ENCODE measurements around the gene MRPL38.
"Not testable (repeated sequence)": the region's sequence is repeated elsewhere in the genome, so short reads cannot be mapped to it uniquely, and the experiment has no call there.

The MRPL38 gene

GRCh38 chr17:75875182-75875939, 29.3 kb downstream of the MRPL38 start:
- peaks cover 23% of the 10 kb centered on the region for H3K4me1 ChIP-seq (ENCODE audit: control insufficient read depth, insufficient read depth, low read length, poor library complexity, severe bottlenecking)
- WGBS, 2 experiments (ENCODE audit: insufficient coverage in 2 of 2): 81 to 84% methylated on average over 11 to 12 of the region's 18 CpGs
- H3K36me3 ChIP-seq (ENCODE audit: control insufficient read depth, insufficient read depth, low read length): peaks cover 14% of the 10 kb centered on the region
- no peaks in the 10 kb centered on the region for H3K9me3 ChIP-seq (ENCODE audit: control insufficient read depth, low read length)
- H3K4me3 ChIP-seq (ENCODE audit: extremely low read depth, insufficient read depth, low read length, poor library complexity, severe bottlenecking): no peak overlapping the region
- no peak overlapping the region for H3K27ac ChIP-seq (ENCODE audit: low read depth, low read length, severe bottlenecking)

- peaks cover 25% of the 10 kb centered on the region for H3K4me1 ChIP-seq (ENCODE audit: control insufficient read depth, insufficient read depth, low read length, poor library complexity, severe bottlenecking)
- H3K36me3 ChIP-seq (ENCODE audit: control insufficient read depth, insufficient read depth, low read length): peaks cover 14% of the 10 kb centered on the region
- H3K4me3 ChIP-seq (ENCODE audit: extremely low read depth, insufficient read depth, low read length, poor library complexity, severe bottlenecking): no peak overlapping the region
- no peaks in the 10 kb centered on the region for H3K9me3 ChIP-seq (ENCODE audit: control insufficient read depth, low read length)
- 94 to 95% methylated on average over 28 to 32 of the region's 38 CpGs for WGBS, 2 experiments (ENCODE audit: insufficient coverage in 2 of 2)
- H3K27ac ChIP-seq (ENCODE audit: low read depth, low read length, severe bottlenecking): no peak overlapping the region
Measured at GRCh38 chr17:75874323-75875181, 30.1 kb downstream of the MRPL38 start.

DNA sequence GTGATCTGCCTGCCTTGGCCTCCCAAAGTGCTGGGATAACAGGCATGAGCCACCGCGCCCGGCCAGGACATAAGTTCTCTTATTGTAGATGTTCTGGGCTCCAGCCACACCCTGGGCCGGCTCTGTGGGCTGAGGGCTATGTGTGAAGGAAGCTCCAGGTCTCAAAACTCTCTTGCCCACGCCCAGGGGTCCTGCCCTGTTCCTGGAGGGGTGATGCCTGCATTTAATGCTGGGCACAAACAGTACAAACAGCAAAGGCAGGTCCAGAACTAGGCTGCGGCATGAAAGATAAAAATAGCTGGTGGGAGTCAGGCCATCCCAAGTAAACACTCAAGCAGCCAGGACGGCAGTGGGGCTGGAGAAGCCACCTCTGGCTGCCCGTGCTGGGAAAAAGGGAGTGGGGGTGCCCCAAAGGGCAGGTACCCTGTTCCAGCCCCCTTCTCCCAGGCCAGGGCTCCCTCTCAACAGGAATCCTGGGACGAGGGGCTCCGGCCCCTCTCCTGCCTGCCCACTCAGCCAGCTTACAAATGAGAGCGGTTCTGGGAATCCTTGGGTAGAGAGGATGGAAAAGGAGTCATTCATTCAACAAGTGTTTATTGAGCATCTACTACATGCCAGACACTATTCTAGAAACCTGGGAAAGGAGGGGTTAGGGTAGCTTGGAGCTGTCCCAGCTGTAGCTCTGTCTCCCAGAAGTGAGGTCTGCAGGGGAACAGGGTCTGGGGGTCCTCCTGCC, 30.9 kb downstream of the MRPL38 start:
- Histone ChIP-seq H3K27ac (ENCODE audit: low read depth, low read length, severe bottlenecking) (no peak overlapping the region), H3K9me3 (ENCODE audit: control insufficient read depth, low read length) (no peaks in the 10 kb centered on the region), H3K4me1 (ENCODE audit: control insufficient read depth, insufficient read depth, low read length, poor library complexity, severe bottlenecking) (peaks cover 29% of the 10 kb centered on the region), H3K36me3 (ENCODE audit: control insufficient read depth, insufficient read depth, low read length) (peaks cover 14% of the 10 kb centered on the region), H3K4me3 (ENCODE audit: extremely low read depth, insufficient read depth, low read length, poor library complexity, severe bottlenecking) (no peak overlapping the region)
- 93 to 96% methylated on average over 6 to 8 of the region's 11 CpGs for WGBS, 2 experiments (ENCODE audit: insufficient coverage in 2 of 2)

- no peaks in the 10 kb centered on the region for H3K9me3 ChIP-seq (ENCODE audit: control insufficient read depth, low read length)
- 81 to 83% methylated on average over 9 to 13 of the region's 13 CpGs for WGBS, 2 experiments (ENCODE audit: insufficient coverage in 2 of 2)
- peaks cover 29% of the 10 kb centered on the region for H3K4me1 ChIP-seq (ENCODE audit: control insufficient read depth, insufficient read depth, low read length, poor library complexity, severe bottlenecking)
- no peak overlapping the region for H3K4me3 ChIP-seq (ENCODE audit: extremely low read depth, insufficient read depth, low read length, poor library complexity, severe bottlenecking)
- H3K27ac ChIP-seq (ENCODE audit: low read depth, low read length, severe bottlenecking): peak overlapping the region; percentile 81
- H3K36me3 ChIP-seq (ENCODE audit: control insufficient read depth, insufficient read depth, low read length): peaks cover 14% of the 10 kb centered on the region
Measured at GRCh38 chr17:75872434-75873351, 32.0 kb downstream of the MRPL38 start.

- H3K4me1 ChIP-seq (ENCODE audit: control insufficient read depth, insufficient read depth, low read length, poor library complexity, severe bottlenecking): peaks cover 14% of the 10 kb centered on the region
- 84 to 86% methylated on average over 6 to 8 of the region's 10 CpGs for WGBS, 2 experiments (ENCODE audit: insufficient coverage in 2 of 2)
- H3K9me3 ChIP-seq (ENCODE audit: control insufficient read depth, low read length); H3K27ac ChIP-seq (ENCODE audit: low read depth, low read length, severe bottlenecking); H3K4me3 ChIP-seq (ENCODE audit: extremely low read depth, insufficient read depth, low read length, poor library complexity, severe bottlenecking); H3K36me3 ChIP-seq (ENCODE audit: control insufficient read depth, insufficient read depth, low read length): not testable (repeated sequence)
Measured at GRCh38 chr17:75870228-75870627, 34.5 kb downstream of the MRPL38 start.

GRCh38 chr17:75869282-75870141, 35.2 kb downstream of the MRPL38 start:
- no peaks in the 10 kb centered on the region for H3K9me3 ChIP-seq (ENCODE audit: control insufficient read depth, low read length)
- H3K4me1 ChIP-seq (ENCODE audit: control insufficient read depth, insufficient read depth, low read length, poor library complexity, severe bottlenecking): peaks cover 14% of the 10 kb centered on the region
- peaks cover 3% of the 10 kb centered on the region for H3K36me3 ChIP-seq (ENCODE audit: control insufficient read depth, insufficient read depth, low read length)
- H3K27ac ChIP-seq (ENCODE audit: low read depth, low read length, severe bottlenecking): peak overlapping the region; percentile 23
- WGBS, 2 experiments (ENCODE audit: insufficient coverage in 2 of 2): 90 to 93% methylated on average over 18 to 20 of the region's 23 CpGs
- H3K4me3 ChIP-seq (ENCODE audit: extremely low read depth, insufficient read depth, low read length, poor library complexity, severe bottlenecking): no peak overlapping the region

- H3K27ac ChIP-seq (ENCODE audit: low read depth, low read length, severe bottlenecking); H3K36me3 ChIP-seq (ENCODE audit: control insufficient read depth, insufficient read depth, low read length); H3K4me3 ChIP-seq (ENCODE audit: extremely low read depth, insufficient read depth, low read length, poor library complexity, severe bottlenecking); H3K9me3 ChIP-seq (ENCODE audit: control insufficient read depth, low read length): not testable (repeated sequence)
- WGBS, 2 experiments (ENCODE audit: insufficient coverage in 2 of 2): 95 to 97% methylated on average over 7 to 8 of the region's 12 CpGs
- H3K4me1 ChIP-seq (ENCODE audit: control insufficient read depth, insufficient read depth, low read length, poor library complexity, severe bottlenecking): peaks cover 14% of the 10 kb centered on the region
Measured at GRCh38 chr17:75868730-75869281, 35.9 kb downstream of the MRPL38 start.

DNA sequence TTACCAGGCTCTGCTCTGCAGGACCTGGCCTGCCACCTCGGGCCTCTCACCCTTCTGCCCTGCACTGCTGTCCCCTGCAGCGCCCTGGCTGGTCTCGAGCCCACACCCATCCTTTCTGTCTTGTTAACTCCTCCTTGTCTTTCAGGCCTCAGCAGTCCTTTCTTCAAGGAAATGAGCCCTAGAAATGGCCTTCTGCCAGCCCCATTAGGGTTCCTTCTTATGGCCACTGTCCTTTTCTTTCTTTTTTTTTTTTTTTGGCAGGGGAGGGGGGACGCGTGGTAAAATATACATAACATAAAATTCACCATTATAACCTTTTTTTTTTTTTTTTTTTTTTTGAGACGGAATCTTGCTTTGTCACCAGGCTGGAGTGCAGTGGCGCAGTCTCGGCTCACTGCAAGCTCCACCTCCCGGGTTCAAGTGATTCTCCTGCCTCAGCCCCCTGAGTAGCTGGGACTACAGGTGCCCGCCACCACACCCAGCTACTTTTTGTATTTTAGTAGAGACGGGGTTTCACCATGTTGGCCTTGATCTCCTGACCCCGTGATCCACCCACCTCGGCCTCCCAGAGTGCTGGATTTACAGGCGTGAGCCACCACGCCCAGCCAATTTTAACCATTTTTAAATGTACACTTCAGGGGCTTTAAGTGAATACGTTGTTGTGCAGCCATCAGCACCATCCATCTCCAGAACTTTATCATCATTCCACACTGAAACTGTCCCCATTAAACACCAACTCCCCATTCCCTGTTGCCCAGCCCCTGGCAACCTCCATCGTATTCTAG, 39.1 kb downstream of the MRPL38 start:
- H3K4me1 ChIP-seq (ENCODE audit: control insufficient read depth, insufficient read depth, low read length, poor library complexity, severe bottlenecking); H3K4me3 ChIP-seq (ENCODE audit: extremely low read depth, insufficient read depth, low read length, poor library complexity, severe bottlenecking); H3K27ac ChIP-seq (ENCODE audit: low read depth, low read length, severe bottlenecking); H3K36me3 ChIP-seq (ENCODE audit: control insufficient read depth, insufficient read depth, low read length); H3K9me3 ChIP-seq (ENCODE audit: control insufficient read depth, low read length): not testable (repeated sequence)
- WGBS, 2 experiments (ENCODE audit: insufficient coverage in 2 of 2): 91 to 92% methylated on average over 9 to 11 of the region's 17 CpGs

DNA sequence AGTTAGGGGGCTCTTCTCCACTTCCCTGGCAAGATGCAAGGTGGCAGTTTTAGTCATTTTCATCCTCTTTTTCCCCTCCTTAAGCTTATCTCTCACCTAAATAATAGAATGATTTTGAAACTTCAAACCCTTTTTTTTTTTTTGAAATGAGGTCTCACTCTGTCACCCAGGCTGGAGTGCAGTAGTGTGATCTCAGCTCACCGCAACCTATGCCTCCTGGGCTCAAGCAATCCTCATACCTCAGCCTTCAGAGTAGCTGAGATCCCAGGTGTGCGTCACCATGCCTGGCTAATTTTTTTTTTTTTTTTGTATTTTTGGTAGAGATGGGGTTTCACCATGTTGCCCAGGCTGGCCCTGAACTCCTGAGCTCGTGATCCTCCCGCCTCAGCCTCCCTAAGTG, 39.8 kb downstream of the MRPL38 start:
- H3K4me3 ChIP-seq (ENCODE audit: extremely low read depth, insufficient read depth, low read length, poor library complexity, severe bottlenecking); H3K27ac ChIP-seq (ENCODE audit: low read depth, low read length, severe bottlenecking); H3K36me3 ChIP-seq (ENCODE audit: control insufficient read depth, insufficient read depth, low read length); H3K4me1 ChIP-seq (ENCODE audit: control insufficient read depth, insufficient read depth, low read length, poor library complexity, severe bottlenecking); H3K9me3 ChIP-seq (ENCODE audit: control insufficient read depth, low read length): not testable (repeated sequence)
- 94 to 95% methylated on average over 3 of the region's 4 CpGs for WGBS, 2 experiments (ENCODE audit: insufficient coverage in 2 of 2)
